Effector memory CD4-positive, alpha-beta T cell (primary cell): ENCODE results near the gene EDARADD.
"Not testable (repeated sequence)": the region's sequence is repeated elsewhere in the genome, so short reads cannot be mapped to it uniquely, and the experiment has no call there.

Experiments
- DNase-seq, 3 donors: peaks; one replicate each; pipeline ENCODE4 v3.0.0-alpha.2; 2020
- H3K27ac ChIP-seq: 2 replicates; pipeline ENCODE4 v1.7.0; 2013; ENCODE audit warnings: mild to moderate bottlenecking, low read length, moderate library complexity; ENCODE audit not compliant: insufficient read depth, poor library complexity, severe bottlenecking
- H3K27me3 ChIP-seq: replicated peaks from 2 replicates; pipeline ENCODE4 v1.7.0; 2013; ENCODE audit warnings: mild to moderate bottlenecking, low read length; ENCODE audit not compliant: insufficient read depth, control insufficient read depth, poor library complexity, severe bottlenecking
- H3K36me3 ChIP-seq: 2 replicates; pipeline ENCODE4 v1.7.0; 2013; ENCODE audit warnings: mild to moderate bottlenecking, low read length, moderate library complexity; ENCODE audit not compliant: control insufficient read depth, insufficient read depth
- H3K4me1 ChIP-seq: 2 replicates; pipeline ENCODE4 v1.7.0; 2013; ENCODE audit warnings: low read length, mild to moderate bottlenecking; ENCODE audit not compliant: control insufficient read depth, insufficient read depth, poor library complexity, severe bottlenecking
- H3K4me3 ChIP-seq: 2 replicates; pipeline ENCODE4 v1.7.0; 2013; ENCODE audit warnings: low read length, low read depth, mild to moderate bottlenecking; ENCODE audit not compliant: insufficient read depth, poor library complexity, severe bottlenecking
- H3K9me3 ChIP-seq: 2 replicates; pipeline ENCODE4 v1.7.0; 2013; ENCODE audit warnings: mild to moderate bottlenecking, low read length, moderate library complexity; ENCODE audit not compliant: control insufficient read depth
- total RNA-seq, 3 donors: gene quantifications; one replicate each; lab custom pipeline; 2026; lab: John Stamatoyannopoulos, UW

EDARADD gene
- 4.0 to 7.9 (median 6.4) reads per million in 3 donors for total RNA-seq

DNA sequence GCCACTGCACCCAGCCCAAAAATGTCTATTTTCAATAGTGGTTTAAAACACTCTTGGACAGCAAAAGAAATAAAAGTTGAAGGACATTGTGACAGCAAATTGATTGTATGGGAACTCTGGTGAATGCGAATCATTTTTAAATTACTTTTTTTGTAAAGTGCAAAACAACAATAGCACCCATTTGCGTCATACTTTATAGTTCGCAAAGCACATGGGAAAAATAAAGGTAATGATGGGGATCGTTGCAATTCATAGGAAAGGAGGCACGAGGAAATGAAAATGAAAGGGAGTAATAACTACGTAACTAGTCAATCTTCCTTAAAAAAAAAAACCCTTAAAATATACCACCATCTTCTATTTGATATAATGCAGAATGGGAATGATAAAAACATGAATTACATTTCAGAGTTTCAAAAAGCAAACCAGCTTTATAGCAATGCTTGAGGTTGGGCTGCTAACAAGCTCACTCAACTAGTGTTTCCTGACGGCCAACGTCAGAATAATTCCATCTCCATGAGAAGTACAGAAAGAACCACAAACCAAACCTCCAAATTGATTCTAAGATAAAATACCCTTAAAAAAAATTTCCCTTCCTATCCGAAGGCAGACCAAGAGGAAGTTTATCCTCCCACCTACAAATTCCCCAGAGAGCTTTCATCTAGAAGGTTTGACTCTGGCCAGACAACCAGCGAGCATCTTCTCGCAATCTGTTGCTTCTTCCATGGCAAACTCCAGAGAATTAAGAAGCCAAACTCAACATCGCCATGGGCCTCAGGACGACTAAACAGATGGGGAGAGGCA lies at the start of gene EDARADD:
TSS of gene EDARADD (plus strand) at position 606 of the 801 bp plus-strand sequence. CDS start at position 765, 159 bp downstream.
- no peaks in the 10 kb centered on the region for H3K4me1 ChIP-seq
- no peaks in the 10 kb centered on the region for H3K36me3 ChIP-seq
- no peaks in the 10 kb centered on the region for H3K9me3 ChIP-seq
- DNase-seq: no peak
- peak within 1 kb of the TSS; percentile 56 for H3K27ac ChIP-seq
- peaks cover 5% of the 10 kb centered on the region for H3K27me3 ChIP-seq
- H3K4me3 ChIP-seq: peak within 1 kb of the TSS; percentile 74

DNA sequence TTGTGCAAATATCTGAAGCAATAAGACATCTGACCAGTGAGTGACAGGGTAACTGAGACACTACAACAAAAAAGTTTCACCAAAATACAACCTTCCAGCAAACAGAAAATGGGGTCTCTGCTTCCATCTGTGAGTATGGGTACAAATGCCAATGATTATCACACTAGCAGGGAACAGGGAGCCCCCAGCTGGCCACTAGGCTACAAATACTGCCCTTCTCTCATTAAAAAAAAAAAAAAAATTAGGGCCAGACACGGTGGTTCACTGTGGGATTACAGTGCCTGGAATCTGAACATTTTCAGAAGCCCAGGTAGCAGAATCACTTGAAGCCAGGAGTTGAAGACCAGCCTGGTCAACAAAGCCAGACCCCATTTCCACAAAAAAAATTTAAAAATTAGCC lies 48.4 kb upstream of the EDARADD start:
- H3K4me1 ChIP-seq: no peaks in the 10 kb centered on the region
- no peak overlapping the region for H3K27ac ChIP-seq
- no peaks in the 10 kb centered on the region for H3K9me3 ChIP-seq
- H3K27me3 ChIP-seq: no peaks in the 10 kb centered on the region
- H3K4me3 ChIP-seq: no peak overlapping the region
- no peaks in the 10 kb centered on the region for H3K36me3 ChIP-seq
- no peak for DNase-seq

DNA sequence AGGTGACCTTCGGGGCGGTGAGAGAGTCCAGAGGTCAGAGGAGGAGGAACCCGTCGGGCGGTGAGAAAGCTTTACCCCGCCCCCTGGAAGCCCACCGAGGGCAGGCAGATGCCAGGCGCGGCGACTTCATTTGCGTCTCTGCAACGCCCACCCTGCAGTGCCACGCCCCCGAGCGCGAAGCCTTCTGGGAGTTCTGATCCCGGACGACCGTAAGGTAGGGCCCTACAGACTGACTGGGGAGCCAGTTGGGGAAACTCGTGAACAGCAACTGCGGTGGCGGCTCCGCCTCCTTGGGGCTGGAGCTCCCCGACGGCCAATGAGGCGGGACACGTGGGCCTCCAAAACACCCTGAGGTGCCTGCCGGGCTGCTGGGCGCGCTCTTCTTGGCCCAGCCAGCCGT lies 46.0 kb upstream of the EDARADD start:
- Histone ChIP-seq H3K9me3 (no peaks in the 10 kb centered on the region), H3K27me3 (no peaks in the 10 kb centered on the region), H3K4me1 (no peaks in the 10 kb centered on the region), H3K27ac (no peak overlapping the region), H3K4me3 (no peak overlapping the region), H3K36me3 (no peaks in the 10 kb centered on the region)
- DNase-seq: no peak

DNA sequence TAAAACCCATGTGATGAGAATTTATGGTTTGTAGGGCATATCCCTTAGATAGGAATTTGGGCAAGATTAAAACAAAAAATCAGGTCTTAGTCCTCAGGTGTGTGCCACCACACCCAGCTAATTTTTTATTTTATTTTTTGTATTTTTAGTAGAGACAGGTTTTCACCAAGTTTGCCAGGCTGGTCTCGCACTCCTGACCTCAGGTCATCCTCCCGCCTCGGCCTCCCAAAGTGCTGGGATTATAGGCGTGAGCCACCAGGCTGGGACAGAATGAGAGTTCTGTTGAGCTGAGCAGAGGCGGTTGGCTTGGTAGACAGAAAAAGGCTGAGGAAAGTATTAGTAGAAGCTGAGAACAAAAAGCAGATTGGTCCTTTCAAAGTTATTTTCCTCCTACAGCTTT lies 43.8 kb upstream of the EDARADD start:
- H3K4me1 ChIP-seq: no peaks in the 10 kb centered on the region
- no peak for DNase-seq
- H3K27ac ChIP-seq: no peak overlapping the region
- H3K9me3 ChIP-seq: no peaks in the 10 kb centered on the region
- no peak overlapping the region for H3K4me3 ChIP-seq
- H3K36me3 ChIP-seq: no peaks in the 10 kb centered on the region
- no peaks in the 10 kb centered on the region for H3K27me3 ChIP-seq

DNA sequence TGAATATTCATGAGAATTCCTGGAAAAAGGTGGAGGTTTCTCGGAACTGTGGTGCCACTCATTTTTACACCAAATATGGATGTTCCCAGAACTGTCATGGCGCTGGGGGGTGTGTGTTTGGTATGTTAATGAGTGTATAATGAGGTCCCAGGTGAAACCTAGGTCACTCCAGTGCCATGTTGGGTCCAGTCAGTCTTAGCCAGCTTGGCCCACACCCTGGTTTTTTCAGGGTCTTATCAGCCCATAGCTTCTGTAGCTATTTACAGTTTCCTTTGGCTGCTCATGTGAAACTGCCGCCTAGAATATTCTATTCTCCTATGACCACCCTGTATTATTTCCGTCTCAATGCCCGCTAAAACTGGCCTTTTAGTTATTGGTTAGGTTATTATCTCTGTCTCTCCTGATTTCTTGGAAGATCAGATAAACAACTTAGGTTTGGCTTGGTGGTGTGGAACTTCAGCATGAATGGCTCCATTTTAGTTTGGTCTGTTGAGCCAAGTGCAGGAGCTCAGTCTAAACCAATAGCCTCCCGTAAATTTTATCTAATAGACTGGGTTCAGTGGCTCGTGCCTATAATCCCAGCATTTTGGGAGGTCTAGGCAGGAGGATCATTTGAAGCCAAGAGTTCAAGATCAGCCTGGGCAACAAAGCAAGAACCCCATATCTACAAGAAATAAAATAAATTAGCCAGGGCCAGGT lies 42.1 kb upstream of the EDARADD start:
- H3K36me3 ChIP-seq: no peaks in the 10 kb centered on the region
- no peaks in the 10 kb centered on the region for H3K4me1 ChIP-seq
- H3K9me3 ChIP-seq: no peaks in the 10 kb centered on the region
- no peak overlapping the region for H3K27ac ChIP-seq
- no peak for DNase-seq
- no peak overlapping the region for H3K4me3 ChIP-seq
- no peaks in the 10 kb centered on the region for H3K27me3 ChIP-seq

DNA sequence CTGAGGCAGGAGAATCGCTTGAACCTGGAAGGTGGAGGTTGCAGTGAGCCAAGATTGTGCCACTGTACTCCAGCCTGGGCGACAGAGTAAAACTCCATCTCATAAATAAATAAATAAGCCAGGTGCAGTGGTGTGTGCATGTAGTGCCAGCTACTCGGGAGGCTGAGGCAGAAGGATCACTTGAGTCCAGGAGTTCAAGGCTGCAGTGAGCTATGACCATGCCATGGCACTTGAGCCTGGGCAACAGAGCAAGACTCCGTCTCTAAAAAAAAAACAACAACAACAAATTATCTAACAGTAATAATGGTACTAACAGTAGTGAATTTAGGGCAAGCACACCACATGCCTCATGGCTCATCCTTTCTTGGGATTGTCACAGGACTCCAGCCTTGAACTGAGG lies 41.3 kb upstream of the EDARADD start:
- not testable (repeated sequence) for H3K4me1 ChIP-seq, H3K27ac ChIP-seq, H3K4me3 ChIP-seq, H3K36me3 ChIP-seq, H3K27me3 ChIP-seq, DNase-seq, H3K9me3 ChIP-seq

DNA sequence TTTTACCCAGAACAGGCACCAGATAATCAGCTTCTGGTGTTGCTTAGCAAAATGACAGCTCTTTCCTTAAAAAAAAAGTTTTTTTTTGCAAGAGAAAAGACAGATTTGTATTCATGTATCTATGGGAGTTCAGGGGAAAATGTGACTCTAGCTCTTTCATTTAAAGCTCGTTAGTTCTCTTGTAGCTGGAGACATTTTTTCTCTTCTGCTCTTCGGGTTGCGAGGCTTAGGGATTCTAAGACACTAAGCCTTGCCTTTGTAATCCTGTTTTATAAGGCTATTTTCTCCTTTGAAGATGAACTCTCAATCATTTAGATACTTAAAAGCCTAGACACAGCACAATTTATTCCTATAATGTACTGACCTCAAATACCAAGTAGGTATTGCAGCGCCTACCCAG lies 40.3 kb upstream of the EDARADD start:
- DNase-seq: no peak
- Histone ChIP-seq H3K9me3 (no peaks in the 10 kb centered on the region), H3K4me3 (no peak overlapping the region), H3K27ac (no peak overlapping the region), H3K36me3 (no peaks in the 10 kb centered on the region), H3K27me3 (no peaks in the 10 kb centered on the region), H3K4me1 (no peaks in the 10 kb centered on the region)

DNA sequence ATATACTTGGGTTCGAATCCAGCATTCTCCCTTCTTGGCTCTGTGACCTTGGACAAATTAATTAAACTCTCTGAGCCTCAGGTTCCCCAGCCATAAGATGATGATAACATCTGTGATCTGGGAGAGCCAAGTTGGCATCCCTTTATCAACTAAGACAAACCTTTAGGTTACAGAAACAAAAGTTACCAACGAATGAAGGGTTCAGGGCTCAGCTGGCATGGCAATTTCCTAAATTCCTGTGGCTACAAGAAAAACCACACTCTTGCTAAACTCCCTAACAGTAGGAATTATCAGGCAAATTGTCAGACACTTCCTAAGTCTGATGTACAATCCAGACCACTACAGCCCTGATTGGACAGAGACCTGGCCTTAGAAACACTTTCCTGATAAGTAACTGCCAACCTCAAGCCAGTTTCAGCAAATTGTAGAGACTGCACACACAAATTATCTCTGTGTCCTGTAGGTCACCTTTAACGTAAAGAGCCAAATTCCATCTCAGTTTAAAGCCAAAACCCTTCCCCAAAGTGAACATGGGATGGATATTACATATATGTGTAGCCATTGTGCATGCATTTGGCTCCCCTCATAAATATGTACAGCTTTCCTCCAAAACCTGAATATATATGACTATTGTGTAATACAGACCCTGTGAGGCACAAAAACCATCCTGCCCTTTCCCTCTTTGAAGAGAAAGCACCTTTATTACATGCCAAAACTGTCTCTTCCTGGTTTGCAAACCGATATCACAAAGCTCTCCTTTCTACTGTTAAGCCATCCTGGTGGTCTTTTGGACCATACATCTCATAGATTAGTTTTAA lies 39.5 kb upstream of the EDARADD start:
- H3K9me3 ChIP-seq: no peaks in the 10 kb centered on the region
- no peaks in the 10 kb centered on the region for H3K4me1 ChIP-seq
- H3K4me3 ChIP-seq: no peak overlapping the region
- no peak overlapping the region for H3K27ac ChIP-seq
- H3K27me3 ChIP-seq: no peaks in the 10 kb centered on the region
- DNase-seq: no peak
- H3K36me3 ChIP-seq: no peaks in the 10 kb centered on the region

DNA sequence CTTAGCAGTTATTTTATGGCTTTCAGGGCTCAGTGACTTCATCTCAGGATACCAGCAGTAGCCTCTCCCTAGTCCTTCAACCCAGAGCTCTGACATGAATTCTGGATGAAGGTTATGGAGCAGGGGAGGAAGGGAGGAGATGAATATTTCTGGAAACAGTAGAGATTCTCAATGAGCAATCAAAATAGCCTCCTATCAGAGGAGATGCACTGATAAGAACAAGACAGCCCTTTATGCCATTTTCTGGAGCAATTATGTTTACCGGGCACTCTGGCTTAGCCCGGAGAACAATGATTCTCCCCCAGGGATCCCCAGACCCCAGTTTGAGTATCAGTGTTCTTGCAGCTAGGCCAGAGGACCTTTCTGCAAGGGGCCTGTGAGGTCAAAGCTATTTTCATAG lies 37.9 kb upstream of the EDARADD start:
- H3K27me3 ChIP-seq: no peaks in the 10 kb centered on the region
- no peaks in the 10 kb centered on the region for H3K36me3 ChIP-seq
- no peak for DNase-seq

More for the DNA sequence above, 37.9 kb upstream of the EDARADD start:
- Histone ChIP-seq H3K4me1 (no peaks in the 10 kb centered on the region), H3K4me3 (no peak overlapping the region), H3K27ac (no peak overlapping the region), H3K9me3 (no peaks in the 10 kb centered on the region)
